ENCODE data around the gene CDHR3. TPM values are rescaled to one million over a fixed set of nuclear protein-coding genes. Genes with fewer than 3 reads are reported as not detected.

The CDHR3 gene
- total RNA-seq, 6 experiments from 2014 or later = 1.9 to 2.7 (median 2.3) TPM

GRCh38 chr7:106010331-106010730, 47.3 kb downstream of the CDHR3 start:
- DNase-seq = no peak
- Mint-ChIP-seq H3K9me3 (peaks cover 22% of the 10 kb centered on the region), H3K27me3 (ENCODE audit: insufficient read depth) (peaks cover 30% of the 10 kb centered on the region), H3K4me1 (ENCODE audit: low read depth) (peaks cover 37% of the 10 kb centered on the region), H3K36me3 (ENCODE audit: low read depth) (peaks cover 17% of the 10 kb centered on the region), H3K4me3 (peak overlapping the region; percentile 71; the same call in 1 of the 2 replicates), H3K27ac (peak overlapping the region; percentile 79; the same call in 1 of the 2 replicates)
- TF ChIP-seq CTCF (IDR thresholded peaks at IDR 0.05) = no peak

- no peak for DNase-seq
- Mint-ChIP-seq H3K9me3 (peaks cover 19% of the 10 kb centered on the region), H3K4me3 (no peak overlapping the region), H3K4me1 (ENCODE audit: low read depth) (peaks cover 37% of the 10 kb centered on the region), H3K27ac (no peak overlapping the region; the same call in 1 of the 2 replicates), H3K27me3 (ENCODE audit: insufficient read depth) (peaks cover 24% of the 10 kb centered on the region), H3K36me3 (ENCODE audit: low read depth) (peaks cover 14% of the 10 kb centered on the region)
- no peak for TF ChIP-seq CTCF (IDR thresholded peaks at IDR 0.05)
Measured at GRCh38 chr7:106010866-106011265, 47.8 kb downstream of the CDHR3 start.

GRCh38 chr7:106012184-106012583, 49.1 kb downstream of the CDHR3 start:
- DNase-seq = no peak
- no peak for TF ChIP-seq CTCF (IDR thresholded peaks at IDR 0.05)
- peaks cover 13% of the 10 kb centered on the region for H3K9me3 Mint-ChIP-seq
- H3K36me3 Mint-ChIP-seq (ENCODE audit: low read depth) = peaks cover 7% of the 10 kb centered on the region
- peaks cover 20% of the 10 kb centered on the region for H3K27me3 Mint-ChIP-seq (ENCODE audit: insufficient read depth)
- H3K27ac Mint-ChIP-seq = peak overlapping the region; percentile 37; the same call in 1 of the 2 replicates
- peaks cover 43% of the 10 kb centered on the region for H3K4me1 Mint-ChIP-seq (ENCODE audit: low read depth)
- H3K4me3 Mint-ChIP-seq = no peak overlapping the region

GRCh38 chr7:106012935-106013439, 49.9 kb downstream of the CDHR3 start:
- H3K27ac Mint-ChIP-seq = peak overlapping the region; percentile 57; the same call in 1 of the 2 replicates
- H3K4me1 Mint-ChIP-seq (ENCODE audit: low read depth) = peaks cover 43% of the 10 kb centered on the region
- H3K4me3 Mint-ChIP-seq = peak overlapping the region; percentile 4; the same call in 1 of the 2 replicates

GRCh38 chr7:106015381-106016218, 52.5 kb downstream of the CDHR3 start:
- H3K4me1 Mint-ChIP-seq (ENCODE audit: low read depth) = peaks cover 39% of the 10 kb centered on the region
- peaks cover 8% of the 10 kb centered on the region for H3K27me3 Mint-ChIP-seq (ENCODE audit: insufficient read depth)
- no peak for TF ChIP-seq CTCF (IDR thresholded peaks at IDR 0.05)

More at GRCh38 chr7:106012935-106013439, 49.9 kb downstream of the CDHR3 start:
- DNase-seq = peak; percentile 84
- no peak for TF ChIP-seq CTCF (IDR thresholded peaks at IDR 0.05)
- H3K36me3 Mint-ChIP-seq (ENCODE audit: low read depth) = no peaks in the 10 kb centered on the region; the same call in 1 of the 2 replicates
- H3K27me3 Mint-ChIP-seq (ENCODE audit: insufficient read depth) = peaks cover 13% of the 10 kb centered on the region
- H3K9me3 Mint-ChIP-seq = peaks cover 5% of the 10 kb centered on the region; the same call in 1 of the 2 replicates

More at GRCh38 chr7:106015381-106016218, 52.5 kb downstream of the CDHR3 start:
- no peak for DNase-seq
- no peaks in the 10 kb centered on the region for H3K9me3 Mint-ChIP-seq
- H3K36me3 Mint-ChIP-seq (ENCODE audit: low read depth) = no peaks in the 10 kb centered on the region
- H3K27ac Mint-ChIP-seq = no peak overlapping the region
- no peak overlapping the region for H3K4me3 Mint-ChIP-seq
